A549 (cell line): ENCODE results near the gene TCEAL1.
"Not testable (repeated sequence)": the region's sequence is repeated elsewhere in the genome, so short reads cannot be mapped to it uniquely, and the experiment has no call there.

Source experiments
- CHD2 ChIP-seq: fragments of 150-350 bp; IDR thresholded peaks from 2 replicates; pipeline ENCODE4 v1.6.1; 2014; ENCODE audit warnings: low read length; ENCODE audit not compliant: partially characterized antibody
- EHMT2 ChIP-seq: fragments of 200-600 bp; sonication (generic); IDR thresholded peaks from 2 replicates; pipeline ENCODE4 v1.6.1; 2016; ENCODE audit warnings: antibody characterized with exemption, low read depth, mild to moderate bottlenecking, moderate library complexity
- EP300 ChIP-seq, 2 experiments: fragments of >200 bp; sonication (Bioruptor Twin); formaldehyde crosslinking; IDR thresholded peaks; 2 replicates in 1 of 2; 3 replicates in 1 of 2; pipeline ENCODE4 v1.6.1; 2016 to 2017
- PHF8 ChIP-seq: fragments of 200-600 bp; sonication (generic); IDR thresholded peaks from 2 replicates; pipeline ENCODE4 v1.6.1; 2016; ENCODE audit warnings: low read depth, mild to moderate bottlenecking, antibody characterized with exemption, moderate library complexity, borderline replicate concordance
- POLR2A ChIP-seq: IDR thresholded peaks from 2 replicates; pipeline ENCODE4 v1.6.1; 2012; ENCODE audit warnings: mild to moderate bottlenecking, low read length
- SREBF2 ChIP-seq: fragments of 450-650 bp; IDR thresholded peaks from 2 replicates; pipeline ENCODE4 v1.6.1; 2014; ENCODE audit warnings: mild to moderate bottlenecking, moderate library complexity
- ZC3H11A ChIP-seq: fragments of 450-650 bp; IDR thresholded peaks from 2 replicates; pipeline ENCODE4 v1.6.1; 2014; ENCODE audit warnings: antibody characterized with exemption, mild to moderate bottlenecking
- TF ChIP-seq, protein P1 (sequence below): fragments of >200 bp; sonication (Bioruptor Twin); formaldehyde crosslinking; IDR thresholded peaks from 3 replicates; pipeline ENCODE4 v1.5.1; 2016
- TF ChIP-seq, protein P2 (sequence below): IDR thresholded peaks from 2 replicates; pipeline ENCODE4 v1.6.1; 2012

- TF ChIP-seq EHMT2; CHD2; ZC3H11A; PHF8; POLR2A; SREBF2; EP300 (IDR thresholded peaks at IDR 0.05): not testable (repeated sequence)
- TF ChIP-seq, protein P1, sequence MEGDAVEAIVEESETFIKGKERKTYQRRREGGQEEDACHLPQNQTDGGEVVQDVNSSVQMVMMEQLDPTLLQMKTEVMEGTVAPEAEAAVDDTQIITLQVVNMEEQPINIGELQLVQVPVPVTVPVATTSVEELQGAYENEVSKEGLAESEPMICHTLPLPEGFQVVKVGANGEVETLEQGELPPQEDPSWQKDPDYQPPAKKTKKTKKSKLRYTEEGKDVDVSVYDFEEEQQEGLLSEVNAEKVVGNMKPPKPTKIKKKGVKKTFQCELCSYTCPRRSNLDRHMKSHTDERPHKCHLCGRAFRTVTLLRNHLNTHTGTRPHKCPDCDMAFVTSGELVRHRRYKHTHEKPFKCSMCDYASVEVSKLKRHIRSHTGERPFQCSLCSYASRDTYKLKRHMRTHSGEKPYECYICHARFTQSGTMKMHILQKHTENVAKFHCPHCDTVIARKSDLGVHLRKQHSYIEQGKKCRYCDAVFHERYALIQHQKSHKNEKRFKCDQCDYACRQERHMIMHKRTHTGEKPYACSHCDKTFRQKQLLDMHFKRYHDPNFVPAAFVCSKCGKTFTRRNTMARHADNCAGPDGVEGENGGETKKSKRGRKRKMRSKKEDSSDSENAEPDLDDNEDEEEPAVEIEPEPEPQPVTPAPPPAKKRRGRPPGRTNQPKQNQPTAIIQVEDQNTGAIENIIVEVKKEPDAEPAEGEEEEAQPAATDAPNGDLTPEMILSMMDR = not testable (repeated sequence)
- TF ChIP-seq, protein P2, sequence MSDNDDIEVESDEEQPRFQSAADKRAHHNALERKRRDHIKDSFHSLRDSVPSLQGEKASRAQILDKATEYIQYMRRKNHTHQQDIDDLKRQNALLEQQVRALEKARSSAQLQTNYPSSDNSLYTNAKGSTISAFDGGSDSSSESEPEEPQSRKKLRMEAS = not testable (repeated sequence)
Observed at GRCh38 chrX:103655230-103656000, 26.6 kb downstream of the TCEAL1 start.
